H1 (cell line): ENCODE measurements around the gene POLR2L. TPM values are rescaled to one million over a fixed set of nuclear protein-coding genes. Genes with fewer than 3 reads are reported as not detected.

Source experiments
- CBX5 ChIP-seq: fragments of 300-800, 300-1000 bp; sonication (generic); IDR thresholded peaks from 2 replicates; pipeline ENCODE4 v1.7.1; 2016; ENCODE audit warnings: antibody characterized with exemption, low read length, low read depth
- EZH2 ChIP-seq: fragments of 200-600 bp; sonication (generic); IDR thresholded peaks from 2 replicates; pipeline ENCODE4 v1.7.1; 2012; ENCODE audit warnings: low read depth, mild to moderate bottlenecking, moderate library complexity, low read length, inconsistent platforms; ENCODE audit not compliant: severe bottlenecking
- RFX5 ChIP-seq: IDR thresholded peaks from 2 replicates; pipeline ENCODE4 v1.6.1; 2011; ENCODE audit warnings: low read depth, low read length, improper control_type of control experiment, borderline replicate concordance
- SAP30 ChIP-seq: fragments of 300-600 bp; sonication (generic); IDR thresholded peaks from 2 replicates; pipeline ENCODE4 v1.7.1; 2012; ENCODE audit warnings: low read length, moderate library complexity, mild to moderate bottlenecking, inconsistent platforms; ENCODE audit not compliant: insufficient read depth, insufficient replicate concordance
- SP4 ChIP-seq: IDR thresholded peaks from 2 replicates; pipeline ENCODE4 v1.6.1; 2012; ENCODE audit warnings: low read length, inconsistent platforms
- TCF12 ChIP-seq: IDR thresholded peaks from 2 replicates; pipeline ENCODE4 v1.6.1; 2011; ENCODE audit warnings: low read depth, mild to moderate bottlenecking, low read length
- polyA plus RNA-seq, 7 experiments: library from polyadenylated mRNA; depleted of rRNA in 3 of 7; stranded (reverse) in 5 of 7; unstranded in 2 of 7; fragments of >200 nt in 5 of 7; fragments of 200-250 nt in 2 of 7; gene quantifications; 1 replicate in 5 of 7; 2 replicates in 1 of 7; 4 replicates in 1 of 7; pipeline versions ENCODE4 v1.2.1 to v1.2.3, GENCODE V29; 2011 to 2013; ENCODE audit warnings: missing spikeins in 2 of 7, mixed read lengths in 2 of 7
- total RNA-seq: library from RNA; stranded (reverse); fragmentation: NEBNext Ultra II Directional; extraction: Animal tissue kit (Norgen Biotek cat#: 25700); gene quantifications from 2 replicates; pipeline ENCODE4 v1.2.1, GENCODE V29; 2021
- TF ChIP-seq, protein P1 (sequence below): fragments of 300-600 bp; sonication (generic); IDR thresholded peaks from 2 replicates; pipeline ENCODE4 v1.7.1; 2012; ENCODE audit warnings: low read length, moderate library complexity, mild to moderate bottlenecking, inconsistent platforms; ENCODE audit not compliant: insufficient replicate concordance

Gene POLR2L
- total and polyA plus RNA-seq, 2 of the 8 experiments (the other 6 are each of a cell fraction or from before 2014, with no cell fraction given), result 140 to 151 TPM

DNA sequence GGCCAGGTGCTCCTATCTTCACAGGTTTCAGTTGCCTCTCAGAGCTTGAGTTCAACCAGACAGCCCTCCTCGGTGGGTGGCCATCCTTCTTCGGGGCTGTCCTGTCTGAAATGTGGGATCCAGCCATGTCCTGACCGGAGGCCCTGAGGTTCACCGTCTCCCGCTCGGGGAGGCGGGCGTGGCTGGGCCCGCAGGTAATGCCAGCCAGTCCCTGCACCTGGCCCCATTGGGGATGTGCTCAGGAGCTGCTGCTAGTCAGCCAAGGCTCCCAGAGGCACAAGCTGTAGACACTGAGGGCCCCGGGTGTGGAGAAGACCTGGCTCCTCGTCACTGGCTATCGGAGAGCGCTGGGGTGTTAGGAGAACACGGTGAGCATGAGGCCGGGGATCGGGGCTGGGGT is 32.9 kb upstream of the POLR2L start (continued):
- TF ChIP-seq, protein P1, sequence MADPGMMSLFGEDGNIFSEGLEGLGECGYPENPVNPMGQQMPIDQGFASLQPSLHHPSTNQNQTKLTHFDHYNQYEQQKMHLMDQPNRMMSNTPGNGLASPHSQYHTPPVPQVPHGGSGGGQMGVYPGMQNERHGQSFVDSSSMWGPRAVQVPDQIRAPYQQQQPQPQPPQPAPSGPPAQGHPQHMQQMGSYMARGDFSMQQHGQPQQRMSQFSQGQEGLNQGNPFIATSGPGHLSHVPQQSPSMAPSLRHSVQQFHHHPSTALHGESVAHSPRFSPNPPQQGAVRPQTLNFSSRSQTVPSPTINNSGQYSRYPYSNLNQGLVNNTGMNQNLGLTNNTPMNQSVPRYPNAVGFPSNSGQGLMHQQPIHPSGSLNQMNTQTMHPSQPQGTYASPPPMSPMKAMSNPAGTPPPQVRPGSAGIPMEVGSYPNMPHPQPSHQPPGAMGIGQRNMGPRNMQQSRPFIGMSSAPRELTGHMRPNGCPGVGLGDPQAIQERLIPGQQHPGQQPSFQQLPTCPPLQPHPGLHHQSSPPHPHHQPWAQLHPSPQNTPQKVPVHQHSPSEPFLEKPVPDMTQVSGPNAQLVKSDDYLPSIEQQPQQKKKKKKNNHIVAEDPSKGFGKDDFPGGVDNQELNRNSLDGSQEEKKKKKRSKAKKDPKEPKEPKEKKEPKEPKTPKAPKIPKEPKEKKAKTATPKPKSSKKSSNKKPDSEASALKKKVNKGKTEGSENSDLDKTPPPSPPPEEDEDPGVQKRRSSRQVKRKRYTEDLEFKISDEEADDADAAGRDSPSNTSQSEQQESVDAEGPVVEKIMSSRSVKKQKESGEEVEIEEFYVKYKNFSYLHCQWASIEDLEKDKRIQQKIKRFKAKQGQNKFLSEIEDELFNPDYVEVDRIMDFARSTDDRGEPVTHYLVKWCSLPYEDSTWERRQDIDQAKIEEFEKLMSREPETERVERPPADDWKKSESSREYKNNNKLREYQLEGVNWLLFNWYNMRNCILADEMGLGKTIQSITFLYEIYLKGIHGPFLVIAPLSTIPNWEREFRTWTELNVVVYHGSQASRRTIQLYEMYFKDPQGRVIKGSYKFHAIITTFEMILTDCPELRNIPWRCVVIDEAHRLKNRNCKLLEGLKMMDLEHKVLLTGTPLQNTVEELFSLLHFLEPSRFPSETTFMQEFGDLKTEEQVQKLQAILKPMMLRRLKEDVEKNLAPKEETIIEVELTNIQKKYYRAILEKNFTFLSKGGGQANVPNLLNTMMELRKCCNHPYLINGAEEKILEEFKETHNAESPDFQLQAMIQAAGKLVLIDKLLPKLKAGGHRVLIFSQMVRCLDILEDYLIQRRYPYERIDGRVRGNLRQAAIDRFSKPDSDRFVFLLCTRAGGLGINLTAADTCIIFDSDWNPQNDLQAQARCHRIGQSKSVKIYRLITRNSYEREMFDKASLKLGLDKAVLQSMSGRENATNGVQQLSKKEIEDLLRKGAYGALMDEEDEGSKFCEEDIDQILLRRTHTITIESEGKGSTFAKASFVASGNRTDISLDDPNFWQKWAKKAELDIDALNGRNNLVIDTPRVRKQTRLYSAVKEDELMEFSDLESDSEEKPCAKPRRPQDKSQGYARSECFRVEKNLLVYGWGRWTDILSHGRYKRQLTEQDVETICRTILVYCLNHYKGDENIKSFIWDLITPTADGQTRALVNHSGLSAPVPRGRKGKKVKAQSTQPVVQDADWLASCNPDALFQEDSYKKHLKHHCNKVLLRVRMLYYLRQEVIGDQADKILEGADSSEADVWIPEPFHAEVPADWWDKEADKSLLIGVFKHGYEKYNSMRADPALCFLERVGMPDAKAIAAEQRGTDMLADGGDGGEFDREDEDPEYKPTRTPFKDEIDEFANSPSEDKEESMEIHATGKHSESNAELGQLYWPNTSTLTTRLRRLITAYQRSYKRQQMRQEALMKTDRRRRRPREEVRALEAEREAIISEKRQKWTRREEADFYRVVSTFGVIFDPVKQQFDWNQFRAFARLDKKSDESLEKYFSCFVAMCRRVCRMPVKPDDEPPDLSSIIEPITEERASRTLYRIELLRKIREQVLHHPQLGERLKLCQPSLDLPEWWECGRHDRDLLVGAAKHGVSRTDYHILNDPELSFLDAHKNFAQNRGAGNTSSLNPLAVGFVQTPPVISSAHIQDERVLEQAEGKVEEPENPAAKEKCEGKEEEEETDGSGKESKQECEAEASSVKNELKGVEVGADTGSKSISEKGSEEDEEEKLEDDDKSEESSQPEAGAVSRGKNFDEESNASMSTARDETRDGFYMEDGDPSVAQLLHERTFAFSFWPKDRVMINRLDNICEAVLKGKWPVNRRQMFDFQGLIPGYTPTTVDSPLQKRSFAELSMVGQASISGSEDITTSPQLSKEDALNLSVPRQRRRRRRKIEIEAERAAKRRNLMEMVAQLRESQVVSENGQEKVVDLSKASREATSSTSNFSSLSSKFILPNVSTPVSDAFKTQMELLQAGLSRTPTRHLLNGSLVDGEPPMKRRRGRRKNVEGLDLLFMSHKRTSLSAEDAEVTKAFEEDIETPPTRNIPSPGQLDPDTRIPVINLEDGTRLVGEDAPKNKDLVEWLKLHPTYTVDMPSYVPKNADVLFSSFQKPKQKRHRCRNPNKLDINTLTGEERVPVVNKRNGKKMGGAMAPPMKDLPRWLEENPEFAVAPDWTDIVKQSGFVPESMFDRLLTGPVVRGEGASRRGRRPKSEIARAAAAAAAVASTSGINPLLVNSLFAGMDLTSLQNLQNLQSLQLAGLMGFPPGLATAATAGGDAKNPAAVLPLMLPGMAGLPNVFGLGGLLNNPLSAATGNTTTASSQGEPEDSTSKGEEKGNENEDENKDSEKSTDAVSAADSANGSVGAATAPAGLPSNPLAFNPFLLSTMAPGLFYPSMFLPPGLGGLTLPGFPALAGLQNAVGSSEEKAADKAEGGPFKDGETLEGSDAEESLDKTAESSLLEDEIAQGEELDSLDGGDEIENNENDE, result no peak
- TF ChIP-seq EZH2 (no peak), SAP30 (no peak), TCF12 (no peak), RFX5 (no peak), CBX5 (no peak), SP4 (no peak)
